DND-41 (cell line): ENCODE data around the gene ACMSD.

Experiments
- EZH2 ChIP-seq: IDR thresholded peaks from 3 replicates; pipeline ENCODE4 v1.6.1; 2012; ENCODE audit warnings: borderline replicate concordance, low read depth, mild to moderate bottlenecking, moderate library complexity, low read length, inconsistent platforms; ENCODE audit not compliant: severe bottlenecking
- TF ChIP-seq, protein P1 (sequence below): IDR thresholded peaks from 2 replicates; pipeline ENCODE4 v1.5.1; 2012; ENCODE audit warnings: borderline replicate concordance, low read length, moderate library complexity, mild to moderate bottlenecking; ENCODE audit not compliant: poor library complexity, severe bottlenecking; ENCODE audit errors: extremely low read depth

DNA sequence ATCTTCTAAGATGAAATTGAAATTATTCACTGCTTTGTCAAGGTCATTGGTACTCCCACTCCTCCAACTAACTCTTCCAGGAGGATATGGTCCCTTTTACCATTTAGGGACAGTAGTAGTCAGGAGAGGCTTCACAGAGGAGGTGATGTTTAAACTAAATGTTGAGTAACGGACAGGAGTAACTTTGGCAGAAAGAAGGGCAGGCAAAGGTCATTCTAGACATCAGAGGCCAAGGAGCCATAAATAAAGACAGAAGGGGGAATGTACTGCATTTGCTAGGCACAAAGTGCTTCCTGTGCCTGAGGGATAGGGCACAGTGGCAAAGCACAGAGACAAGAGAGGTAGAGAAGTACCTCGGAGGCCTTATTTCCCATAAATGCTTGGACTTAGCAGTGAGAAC, 14.6 kb upstream of the ACMSD start:
- no peak for TF ChIP-seq EZH2
- TF ChIP-seq, protein P1, sequence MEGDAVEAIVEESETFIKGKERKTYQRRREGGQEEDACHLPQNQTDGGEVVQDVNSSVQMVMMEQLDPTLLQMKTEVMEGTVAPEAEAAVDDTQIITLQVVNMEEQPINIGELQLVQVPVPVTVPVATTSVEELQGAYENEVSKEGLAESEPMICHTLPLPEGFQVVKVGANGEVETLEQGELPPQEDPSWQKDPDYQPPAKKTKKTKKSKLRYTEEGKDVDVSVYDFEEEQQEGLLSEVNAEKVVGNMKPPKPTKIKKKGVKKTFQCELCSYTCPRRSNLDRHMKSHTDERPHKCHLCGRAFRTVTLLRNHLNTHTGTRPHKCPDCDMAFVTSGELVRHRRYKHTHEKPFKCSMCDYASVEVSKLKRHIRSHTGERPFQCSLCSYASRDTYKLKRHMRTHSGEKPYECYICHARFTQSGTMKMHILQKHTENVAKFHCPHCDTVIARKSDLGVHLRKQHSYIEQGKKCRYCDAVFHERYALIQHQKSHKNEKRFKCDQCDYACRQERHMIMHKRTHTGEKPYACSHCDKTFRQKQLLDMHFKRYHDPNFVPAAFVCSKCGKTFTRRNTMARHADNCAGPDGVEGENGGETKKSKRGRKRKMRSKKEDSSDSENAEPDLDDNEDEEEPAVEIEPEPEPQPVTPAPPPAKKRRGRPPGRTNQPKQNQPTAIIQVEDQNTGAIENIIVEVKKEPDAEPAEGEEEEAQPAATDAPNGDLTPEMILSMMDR = no peak
